Mesenchymal stem cell (in vitro differentiated cells and primary cell): ENCODE measurements around the gene MAP2K5.
A peak's percentile ranks its signal among the peaks of the same experiment; 100 is the strongest.

Source experiments
- DNase-seq: peaks from one replicate; pipeline ENCODE4 v3.0.0-alpha.2; 2013
- H2AFZ ChIP-seq: one replicate; pipeline ENCODE4 v1.6.1; 2013; ENCODE audit warnings: low read depth, mild to moderate bottlenecking, control low read depth, inconsistent platforms, low read length, moderate library complexity
- H2AK5ac ChIP-seq: 2 replicates; pipeline ENCODE4 v1.6.1; 2013; ENCODE audit warnings: low read length, moderate library complexity, mild to moderate bottlenecking, inconsistent platforms; ENCODE audit not compliant: severe bottlenecking
- H2BK120ac ChIP-seq: one replicate; pipeline ENCODE4 v1.6.1; 2013; ENCODE audit warnings: low read depth, mild to moderate bottlenecking, inconsistent platforms, low read length, moderate library complexity
- H2BK12ac ChIP-seq, 2 experiments: one replicate each; pipeline ENCODE4 v1.6.1; 2013; ENCODE audit warnings: inconsistent platforms in 2 of 2, low read length in 2 of 2, mild to moderate bottlenecking in 2 of 2, moderate library complexity in 2 of 2, control low read depth in 1 of 2
- H2BK15ac ChIP-seq: one replicate; pipeline ENCODE4 v1.6.1; 2013; ENCODE audit warnings: mild to moderate bottlenecking, low read depth, inconsistent platforms; ENCODE audit not compliant: poor library complexity, severe bottlenecking
- H2BK5ac ChIP-seq: 2 replicates; pipeline ENCODE4 v1.6.1; 2013; ENCODE audit warnings: low read depth, mild to moderate bottlenecking, low read length, control low read depth, inconsistent platforms; ENCODE audit not compliant: poor library complexity, severe bottlenecking
- H3K14ac ChIP-seq, 2 experiments: one replicate each; pipeline ENCODE4 v1.6.1; 2013; ENCODE audit warnings: inconsistent platforms in 2 of 2, low read length in 2 of 2, control low read depth in 1 of 2, mild to moderate bottlenecking in 1 of 2, moderate library complexity in 1 of 2
- H3K18ac ChIP-seq, 2 experiments: one replicate each; pipeline ENCODE4 v1.6.1; 2013; ENCODE audit warnings: inconsistent platforms in 2 of 2, low read length in 2 of 2, control low read depth in 1 of 2, low read depth in 1 of 2, mild to moderate bottlenecking in 1 of 2
- H3K23ac ChIP-seq, 2 experiments: one replicate each; pipeline ENCODE4 v1.6.1; 2013; ENCODE audit warnings: inconsistent platforms in 2 of 2, low read length in 2 of 2, mild to moderate bottlenecking in 2 of 2, moderate library complexity in 2 of 2, control low read depth in 1 of 2
- H3K27ac ChIP-seq: 2 replicates; pipeline ENCODE4 v1.5.1; 2013; ENCODE audit warnings: mild to moderate bottlenecking, moderate library complexity, low read length, control low read depth, inconsistent platforms; ENCODE audit not compliant: poor library complexity, severe bottlenecking
- H3K27me3 ChIP-seq, 2 experiments: 2 replicates each; pipeline versions ENCODE4 v1.6.1 to v1.7.0; 2013; ENCODE audit warnings: low read length in 2 of 2, mild to moderate bottlenecking in 2 of 2, moderate library complexity in 2 of 2, control low read depth in 1 of 2, inconsistent platforms in 1 of 2; ENCODE audit not compliant: control insufficient read depth in 1 of 2, insufficient read depth in 1 of 2
- H3K36me3 ChIP-seq, 2 experiments: 2 replicates each; pipeline versions ENCODE4 v1.6.1 to v1.7.0; 2013; ENCODE audit warnings: low read length in 2 of 2, control low read depth in 1 of 2, inconsistent platforms in 1 of 2, low read depth in 1 of 2, mild to moderate bottlenecking in 1 of 2; ENCODE audit not compliant: insufficient read depth in 2 of 2, control insufficient read depth in 1 of 2
- H3K4ac ChIP-seq, 2 experiments: one replicate each; pipeline ENCODE4 v1.6.1; 2013; ENCODE audit warnings: inconsistent platforms in 2 of 2, low read length in 2 of 2, mild to moderate bottlenecking in 2 of 2, moderate library complexity in 2 of 2, control low read depth in 1 of 2, low read depth in 1 of 2
- H3K4me1 ChIP-seq: 2 replicates; pipeline ENCODE4 v1.6.1; 2013; ENCODE audit warnings: low read depth, low read length, control low read depth; ENCODE audit not compliant: control insufficient read depth, insufficient read depth
- H3K4me2 ChIP-seq: 2 replicates; pipeline ENCODE4 v1.6.1; 2013; ENCODE audit warnings: low read length, mild to moderate bottlenecking, inconsistent platforms; ENCODE audit not compliant: poor library complexity, severe bottlenecking
- H3K4me3 ChIP-seq, 2 experiments: 2 replicates each; pipeline versions ENCODE4 v1.5.1 to v1.7.0; 2013; ENCODE audit warnings: low read length in 2 of 2, mild to moderate bottlenecking in 2 of 2, control low read depth in 1 of 2, low read depth in 1 of 2; ENCODE audit not compliant: insufficient read depth in 1 of 2
- H3K79me1 ChIP-seq: replicated peaks from 2 replicates; pipeline ENCODE4 v1.6.1; 2013; ENCODE audit warnings: mild to moderate bottlenecking, control low read depth, low read length, inconsistent platforms; ENCODE audit not compliant: poor library complexity, severe bottlenecking
- H3K9ac ChIP-seq: 2 replicates; pipeline ENCODE4 v1.7.0; 2013; ENCODE audit warnings: mild to moderate bottlenecking, low read length, moderate library complexity
- H3K9me3 ChIP-seq: 2 replicates; pipeline ENCODE4 v1.7.0; 2013; ENCODE audit warnings: mild to moderate bottlenecking, low read length; ENCODE audit not compliant: control insufficient read depth
- H4K8ac ChIP-seq: one replicate; pipeline ENCODE4 v1.6.1; 2013; ENCODE audit warnings: inconsistent platforms, mild to moderate bottlenecking, low read length, moderate library complexity
- H4K91ac ChIP-seq: one replicate; pipeline ENCODE4 v1.6.1; 2013; ENCODE audit warnings: mild to moderate bottlenecking, low read length, inconsistent platforms
- WGBS: methylation state at CpG from one replicate; pipeline ENCODE4 v1.1.7; 2013; ENCODE audit warnings: mixed read lengths; 5-methylcytosine and 5-hydroxymethylcytosine counted together

MAP2K5 gene

GRCh38 chr15:67775250-67775649 is 232.7 kb downstream of the MAP2K5 start:
- H2BK12ac ChIP-seq, result no peak overlapping the region
- no peaks in the 10 kb centered on the region for H3K9me3 ChIP-seq
- no peak overlapping the region for H3K9ac ChIP-seq
- H2BK120ac ChIP-seq, result no peak overlapping the region
- H3K27me3 ChIP-seq, result no peaks in the 10 kb centered on the region
- no peak overlapping the region for H3K4me3 ChIP-seq
- no peak overlapping the region for H2BK15ac ChIP-seq
- H4K8ac ChIP-seq, result no peak overlapping the region
- H3K4me2 ChIP-seq, result no peak overlapping the region
- no peak overlapping the region for H3K23ac ChIP-seq
- H3K18ac ChIP-seq, result no peak overlapping the region
- 92% methylated on average over 2 of the region's 2 CpGs for WGBS
- H2BK5ac ChIP-seq, result no peak overlapping the region
- H2AFZ ChIP-seq, result no peak overlapping the region
- H3K79me1 ChIP-seq, result no peaks in the 10 kb centered on the region
- no peak overlapping the region for H2AK5ac ChIP-seq
- peaks cover 0 to 2% of the 10 kb centered on the region in 2 experiments for H3K36me3 ChIP-seq
- no peak overlapping the region for H4K91ac ChIP-seq
- H3K27ac ChIP-seq, result no peak overlapping the region
- no peak overlapping the region for H3K4ac ChIP-seq
- DNase-seq, result no peak
- peaks cover 9% of the 10 kb centered on the region for H3K4me1 ChIP-seq
- no peak overlapping the region for H3K14ac ChIP-seq

- H4K8ac ChIP-seq, result no peak overlapping the region
- no peaks in the 10 kb centered on the region for H3K79me1 ChIP-seq
- H2BK120ac ChIP-seq, result no peak overlapping the region
- no peak for DNase-seq
- H3K4me3 ChIP-seq, result no peak overlapping the region
- H3K36me3 ChIP-seq, result peaks cover 0 to 4% of the 10 kb centered on the region in 2 experiments
- no peak overlapping the region for H4K91ac ChIP-seq
- H3K9me3 ChIP-seq, result no peaks in the 10 kb centered on the region
- H3K4ac ChIP-seq, result no peak overlapping the region
- H3K27me3 ChIP-seq, result no peaks in the 10 kb centered on the region
- no peak overlapping the region for H3K4me2 ChIP-seq
- H3K27ac ChIP-seq, result peak overlapping the region; percentile 63
- H3K4me1 ChIP-seq, result peaks cover 9% of the 10 kb centered on the region
- no peak overlapping the region for H2AFZ ChIP-seq
- no peak overlapping the region for H3K9ac ChIP-seq
- H2BK12ac ChIP-seq, result no peak overlapping the region
- H2AK5ac ChIP-seq, result peak overlapping the region; percentile 23
- no peak overlapping the region for H2BK5ac ChIP-seq
- 93% methylated on average over 3 of the region's 3 CpGs for WGBS
- H2BK15ac ChIP-seq, result no peak overlapping the region
- no peak overlapping the region for H3K23ac ChIP-seq
- H3K18ac ChIP-seq, result no peak overlapping the region
- no peak overlapping the region for H3K14ac ChIP-seq
Measured at GRCh38 chr15:67775998-67776397, 233.5 kb downstream of the MAP2K5 start.

DNA sequence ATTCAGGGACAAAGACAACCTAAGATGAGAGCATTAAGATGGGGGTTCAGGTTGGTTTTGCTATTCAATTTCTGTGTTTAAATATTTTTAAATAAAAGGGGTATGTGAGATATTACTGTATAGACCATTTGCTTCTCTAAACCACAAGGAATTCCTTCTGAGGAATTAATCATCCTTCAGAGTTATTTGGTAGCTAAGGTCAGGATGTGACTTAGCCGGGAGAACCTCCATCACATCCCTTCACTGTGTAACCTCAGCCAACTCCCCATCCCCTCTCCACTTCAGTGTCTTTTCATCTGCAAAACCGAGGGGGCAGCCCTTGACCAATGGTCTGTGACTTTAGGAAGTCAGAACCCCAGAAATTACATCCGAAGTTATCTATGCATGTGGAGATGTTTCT is 234.1 kb downstream of the MAP2K5 start:
- H3K27me3 ChIP-seq, result no peaks in the 10 kb centered on the region
- peaks cover 7% of the 10 kb centered on the region for H3K4me1 ChIP-seq
- no peak overlapping the region for H3K9ac ChIP-seq
- H3K4me2 ChIP-seq, result no peak overlapping the region
- H3K18ac ChIP-seq, result no peak overlapping the region
- no peak overlapping the region for H2BK15ac ChIP-seq
- no peak overlapping the region for H3K14ac ChIP-seq
- H3K4me3 ChIP-seq, result no peak overlapping the region
- no peak for DNase-seq
- no peak overlapping the region for H4K91ac ChIP-seq
- 36% methylated on average over 3 of the region's 3 CpGs for WGBS
- H2AFZ ChIP-seq, result no peak overlapping the region
- H4K8ac ChIP-seq, result no peak overlapping the region
- H3K36me3 ChIP-seq, result peaks cover 0 to 4% of the 10 kb centered on the region in 2 experiments
- H3K9me3 ChIP-seq, result no peaks in the 10 kb centered on the region
- H3K23ac ChIP-seq, result no peak overlapping the region
- no peaks in the 10 kb centered on the region for H3K79me1 ChIP-seq
- no peak overlapping the region for H2BK120ac ChIP-seq
- H2AK5ac ChIP-seq, result no peak overlapping the region
- no peak overlapping the region for H3K4ac ChIP-seq
- no peak overlapping the region for H2BK5ac ChIP-seq
- peak overlapping the region; percentile 10 for H3K27ac ChIP-seq
- no peak overlapping the region for H2BK12ac ChIP-seq

- no peak overlapping the region for H3K4me3 ChIP-seq
- H3K36me3 ChIP-seq, result peaks cover 0 to 4% of the 10 kb centered on the region in 2 experiments
- H3K18ac ChIP-seq, result no peak overlapping the region
- H3K23ac ChIP-seq, result no peak overlapping the region
- H2BK5ac ChIP-seq, result no peak overlapping the region
- peak overlapping the region; percentile 51 for H2AK5ac ChIP-seq
- H3K9me3 ChIP-seq, result no peaks in the 10 kb centered on the region
- peaks cover 7% of the 10 kb centered on the region for H3K4me1 ChIP-seq
- no peaks in the 10 kb centered on the region for H3K79me1 ChIP-seq
- H4K91ac ChIP-seq, result no peak overlapping the region
- no peak overlapping the region for H2BK15ac ChIP-seq
- H2AFZ ChIP-seq, result no peak overlapping the region
- H3K27me3 ChIP-seq, result no peaks in the 10 kb centered on the region
- H2BK120ac ChIP-seq, result no peak overlapping the region
- H3K27ac ChIP-seq, result peak overlapping the region; percentile 10
- H3K14ac ChIP-seq, result no peak overlapping the region
- no peak overlapping the region for H3K4me2 ChIP-seq
- H4K8ac ChIP-seq, result no peak overlapping the region
- no peak overlapping the region for H3K9ac ChIP-seq
- no peak overlapping the region for H2BK12ac ChIP-seq
- no peak overlapping the region for H3K4ac ChIP-seq
- 86% methylated on average over 5 of the region's 5 CpGs for WGBS
- no peak for DNase-seq
Measured at GRCh38 chr15:67777071-67777470, 234.6 kb downstream of the MAP2K5 start.
